Mesodermal cell (in vitro differentiated cells): Measurements from ENCODE around the gene ZC3H4.

ENCODE experiments used
- H3K27ac ChIP-seq: 2 replicates; pipeline ENCODE4 v1.7.0; 2013; ENCODE audit warnings: mild to moderate bottlenecking, low read depth, low read length, moderate library complexity; ENCODE audit not compliant: severe bottlenecking
- H3K36me3 ChIP-seq: 2 replicates; pipeline ENCODE4 v1.7.1; 2013; ENCODE audit warnings: mild to moderate bottlenecking, low read length, moderate library complexity; ENCODE audit not compliant: control insufficient read depth, insufficient read depth
- H3K4me1 ChIP-seq: one replicate; pipeline ENCODE4 v1.7.1; 2013; ENCODE audit warnings: mild to moderate bottlenecking, low read length; ENCODE audit not compliant: insufficient read depth, control insufficient read depth, poor library complexity, severe bottlenecking
- H3K4me3 ChIP-seq: 2 replicates; pipeline ENCODE4 v1.7.0; 2013; ENCODE audit warnings: low read length, control low read depth, mild to moderate bottlenecking; ENCODE audit not compliant: insufficient read depth, poor library complexity, severe bottlenecking; ENCODE audit errors: extremely low read depth
- H3K9me3 ChIP-seq: 2 replicates; pipeline ENCODE4 v1.7.1; 2013; ENCODE audit warnings: mild to moderate bottlenecking, low read length, moderate library complexity; ENCODE audit not compliant: control insufficient read depth
- whole genome bisulfite sequencing, 2 experiments: methylation state at CpG; one replicate each; pipeline ENCODE4 v1.1.5; 2013; ENCODE audit warnings: missing lambda C conversion rate in 2 of 2; ENCODE audit not compliant: insufficient coverage in 2 of 2; 5-methylcytosine and 5-hydroxymethylcytosine counted together

The ZC3H4 gene

GRCh38 chr19:47028195-47028601 is 85.4 kb downstream of the ZC3H4 start:
- Histone ChIP-seq H3K9me3 (no peaks in the 10 kb centered on the region), H3K4me3 (no peak overlapping the region), H3K27ac (no peak overlapping the region), H3K4me1 (peaks cover 7% of the 10 kb centered on the region), H3K36me3 (no peaks in the 10 kb centered on the region)
- WGBS, 2 experiments, result 53 to 89% methylated on average over 1 to 4 of the region's 14 CpGs

- Histone ChIP-seq H3K4me1 (peaks cover 7% of the 10 kb centered on the region), H3K4me3 (no peak overlapping the region), H3K9me3 (no peaks in the 10 kb centered on the region), H3K36me3 (no peaks in the 10 kb centered on the region), H3K27ac (no peak overlapping the region)
- 79 to 86% methylated on average over 3 to 5 of the region's 12 CpGs for WGBS, 2 experiments
Measured at GRCh38 chr19:47027586-47028088, 85.9 kb downstream of the ZC3H4 start.

- WGBS, 2 experiments, result 85 to 89% methylated on average over 2 to 6 of the region's 8 CpGs
- H3K27ac ChIP-seq, result no peak overlapping the region
Measured at GRCh38 chr19:47026889-47027288, 86.7 kb downstream of the ZC3H4 start.

GRCh38 chr19:47026156-47026555 is 87.4 kb downstream of the ZC3H4 start:
- Histone ChIP-seq H3K4me3 (no peak overlapping the region), H3K27ac (no peak overlapping the region), H3K4me1 (peaks cover 7% of the 10 kb centered on the region), H3K36me3 (no peaks in the 10 kb centered on the region), H3K9me3 (no peaks in the 10 kb centered on the region)
- 78 to 100% methylated on average over 1 of the region's 2 CpGs for WGBS, 2 experiments

More at GRCh38 chr19:47026889-47027288, 86.7 kb downstream of the ZC3H4 start:
- Histone ChIP-seq H3K4me1 (peaks cover 7% of the 10 kb centered on the region), H3K36me3 (no peaks in the 10 kb centered on the region), H3K4me3 (no peak overlapping the region), H3K9me3 (no peaks in the 10 kb centered on the region)

GRCh38 chr19:47024502-47024901 is 89.1 kb downstream of the ZC3H4 start:
- H3K4me3 ChIP-seq, result no peak overlapping the region
- WGBS, 2 experiments, result 96 to 100% methylated on average over 3 to 4 of the region's 5 CpGs
- H3K27ac ChIP-seq, result no peak overlapping the region
- no peaks in the 10 kb centered on the region for H3K36me3 ChIP-seq
- no peaks in the 10 kb centered on the region for H3K9me3 ChIP-seq
- H3K4me1 ChIP-seq, result peaks cover 12% of the 10 kb centered on the region

GRCh38 chr19:47023448-47023794 is 90.2 kb downstream of the ZC3H4 start:
- H3K4me1 ChIP-seq, result peaks cover 11% of the 10 kb centered on the region

GRCh38 chr19:47022541-47023447 is 90.8 kb downstream of the ZC3H4 start:
- Histone ChIP-seq H3K9me3 (no peaks in the 10 kb centered on the region), H3K27ac (no peak overlapping the region), H3K4me3 (no peak overlapping the region), H3K36me3 (no peaks in the 10 kb centered on the region), H3K4me1 (peaks cover 6% of the 10 kb centered on the region)
- 10 to 18% methylated on average over 8 to 23 of the region's 33 CpGs for WGBS, 2 experiments

More at GRCh38 chr19:47023448-47023794, 90.2 kb downstream of the ZC3H4 start:
- WGBS, 2 experiments, result 36 to 54% methylated on average over 6 to 7 of the region's 7 CpGs
- Histone ChIP-seq H3K36me3 (no peaks in the 10 kb centered on the region), H3K9me3 (no peaks in the 10 kb centered on the region), H3K27ac (no peak overlapping the region), H3K4me3 (no peak overlapping the region)

- 56 to 71% methylated on average over 9 to 13 of the region's 14 CpGs for WGBS, 2 experiments
- Histone ChIP-seq H3K27ac (no peak overlapping the region), H3K4me1 (peaks cover 6% of the 10 kb centered on the region), H3K4me3 (no peak overlapping the region), H3K9me3 (no peaks in the 10 kb centered on the region), H3K36me3 (no peaks in the 10 kb centered on the region)
Measured at GRCh38 chr19:47022140-47022536, 91.4 kb downstream of the ZC3H4 start.

- Histone ChIP-seq H3K4me1 (peaks cover 6% of the 10 kb centered on the region), H3K4me3 (peak overlapping the region; percentile 49)
- 6 to 8% methylated on average over 32 to 48 of the region's 50 CpGs for WGBS, 2 experiments
Measured at GRCh38 chr19:47021536-47022139, 91.9 kb downstream of the ZC3H4 start.

GRCh38 chr19:47020992-47021496 is 92.5 kb downstream of the ZC3H4 start:
- no peaks in the 10 kb centered on the region for H3K36me3 ChIP-seq
- 1 to 2% methylated on average over 32 to 35 of the region's 37 CpGs for WGBS, 2 experiments
- peaks cover 6% of the 10 kb centered on the region for H3K4me1 ChIP-seq
- H3K4me3 ChIP-seq, result peak overlapping the region; percentile 49
- H3K27ac ChIP-seq, result no peak overlapping the region
- no peaks in the 10 kb centered on the region for H3K9me3 ChIP-seq

More at GRCh38 chr19:47021536-47022139, 91.9 kb downstream of the ZC3H4 start:
- no peaks in the 10 kb centered on the region for H3K9me3 ChIP-seq
- H3K36me3 ChIP-seq, result no peaks in the 10 kb centered on the region
- no peak overlapping the region for H3K27ac ChIP-seq
